K562 (cell line): ENCODE measurements around the gene MRI1. TPM values are rescaled to one million over a fixed set of nuclear protein-coding genes. Genes with fewer than 3 reads are reported as not detected.
A peak's percentile ranks its signal among the peaks of the same experiment; 100 is the strongest.

Source experiments
- EGR1 ChIP-seq: fragments of 450-650 bp; conservative IDR thresholded peaks from 2 replicates; pipeline ENCODE4 v1.6.1; 2017; ENCODE audit warnings: mild to moderate bottlenecking
- ETV1 ChIP-seq: fragments of 450-650 bp; conservative IDR thresholded peaks from 2 replicates; pipeline ENCODE4 v1.6.1; 2016; ENCODE audit warnings: missing genetic modification characterization, control low read depth, low read depth, missing compliant biosample characterization
- HDAC1 ChIP-seq, 2 experiments: fragments of 450-650 bp; IDR thresholded peaks; 2 replicates each; pipeline ENCODE4 v1.6.1; 2016 to 2017; ENCODE audit warnings: inconsistent platforms in 1 of 2, mild to moderate bottlenecking in 1 of 2, moderate library complexity in 1 of 2
- MTA3 ChIP-seq: fragments of 450-650 bp; formaldehyde crosslinking; IDR thresholded peaks from 2 replicates; pipeline ENCODE4 v1.6.1; 2017; ENCODE audit warnings: mild to moderate bottlenecking, borderline replicate concordance
- NFYB ChIP-seq: IDR thresholded peaks from 2 replicates; pipeline ENCODE4 v1.6.1; 2011; ENCODE audit warnings: mild to moderate bottlenecking, moderate library complexity; ENCODE audit not compliant: insufficient read length; ENCODE audit errors: extremely low read depth
- RB1 ChIP-seq: fragments of 450-650 bp; IDR thresholded peaks from 2 replicates; pipeline ENCODE4 v1.6.1; 2017; ENCODE audit warnings: low read depth, mild to moderate bottlenecking
- SMARCE1 ChIP-seq: fragments of 450-650 bp; IDR thresholded peaks from 2 replicates; pipeline ENCODE4 v1.7.1; 2016; ENCODE audit warnings: mild to moderate bottlenecking
- SNIP1 ChIP-seq: fragments of 450-650 bp; IDR thresholded peaks from 2 replicates; pipeline ENCODE4 v1.7.1; 2017; ENCODE audit warnings: low read depth, mild to moderate bottlenecking
- YY1 ChIP-seq, 3 experiments: IDR thresholded peaks; 2 replicates each; pipeline ENCODE4 v1.6.1; 2011; ENCODE audit warnings: low read length in 2 of 3, mild to moderate bottlenecking in 2 of 3, moderate library complexity in 2 of 3, borderline replicate concordance in 1 of 3, control low read depth in 1 of 3, low read depth in 1 of 3; ENCODE audit not compliant: insufficient read depth in 3 of 3, insufficient replicate concordance in 2 of 3, control insufficient read depth in 1 of 3, insufficient read length in 1 of 3; ENCODE audit errors: extremely low read depth in 1 of 3
- ZBTB7A ChIP-seq: IDR thresholded peaks from 2 replicates; pipeline ENCODE4 v1.6.1; 2011; ENCODE audit warnings: low read depth, mild to moderate bottlenecking, low read length, moderate library complexity, borderline replicate concordance; ENCODE audit not compliant: control insufficient read depth
- ZC3H11A ChIP-seq: IDR thresholded peaks from 2 replicates; pipeline ENCODE4 v1.6.1; 2012; ENCODE audit warnings: low read depth, low read length, improper control_type of control experiment
- ZNF699 ChIP-seq: fragments of 250-450 bp; sonication (Bioruptor Pico); IDR thresholded peaks from 2 replicates; pipeline ENCODE4 v1.8.0; 2021; ENCODE audit warnings: mild to moderate bottlenecking, moderate library complexity; ENCODE audit not compliant: insufficient replicate concordance
- polyA plus RNA-seq, 8 experiments: library from polyadenylated mRNA; depleted of rRNA in 4 of 8; stranded (reverse) in 5 of 8; unstranded in 3 of 8; fragments of >200 nt; fragmentation: Nextera tagmentation in 2 of 8; fragmentation: Illumina TruSeq in 1 of 8; extraction: Ambion mirVana in 2 of 8; extraction: Trizol in 1 of 8; gene quantifications; 2 replicates each; pipeline versions ENCODE4 v1.2.1 to v1.2.3, GENCODE V29; 2011 to 2014; ENCODE audit warnings: inconsistent platforms in 1 of 8, missing spikeins in 1 of 8
- total RNA-seq, 7 experiments: library from RNA; depleted of rRNA in 6 of 7; stranded (reverse); fragments of >200 nt in 6 of 7; fragmentation: Illumina TruSeq in 2 of 7; extraction: Trizol in 2 of 7; gene quantifications; 2 replicates each; pipeline versions ENCODE4 v1.2.1 to v1.2.3, GENCODE V29; 2011 to 2021; ENCODE audit warnings: low replicate concordance in 1 of 7
- TF ChIP-seq, protein P1 (sequence below), 2 experiments: IDR thresholded peaks; 2 replicates each; pipeline ENCODE4 v1.6.1; 2011; ENCODE audit warnings: borderline replicate concordance in 1 of 2, control low read depth in 1 of 2, low read depth in 1 of 2, low read length in 1 of 2, mild to moderate bottlenecking in 1 of 2, mixed read lengths in 1 of 2, moderate library complexity in 1 of 2; ENCODE audit not compliant: insufficient read depth in 1 of 2, insufficient read length in 1 of 2, poor library complexity in 1 of 2, severe bottlenecking in 1 of 2; ENCODE audit errors: extremely low read depth in 1 of 2
- TF ChIP-seq, protein P2 (sequence below), 2 experiments: fragments of 450-650 bp in 1 of 2; sonication (generic) in 1 of 2; formaldehyde crosslinking in 1 of 2; IDR thresholded peaks; 2 replicates each; pipeline versions ENCODE4 v1.7.1 to v1.9.0; 2016 to 2022; ENCODE audit warnings: inconsistent platforms in 1 of 2, mild to moderate bottlenecking in 1 of 2, missing genetic modification reagents in 1 of 2

The MRI1 gene
- total and polyA plus RNA-seq, 9 of the 15 experiments (the other 6 are each of a cell fraction or from before 2014, with no cell fraction given) = 5.5 to 57.4 (median 28.2) TPM

DNA sequence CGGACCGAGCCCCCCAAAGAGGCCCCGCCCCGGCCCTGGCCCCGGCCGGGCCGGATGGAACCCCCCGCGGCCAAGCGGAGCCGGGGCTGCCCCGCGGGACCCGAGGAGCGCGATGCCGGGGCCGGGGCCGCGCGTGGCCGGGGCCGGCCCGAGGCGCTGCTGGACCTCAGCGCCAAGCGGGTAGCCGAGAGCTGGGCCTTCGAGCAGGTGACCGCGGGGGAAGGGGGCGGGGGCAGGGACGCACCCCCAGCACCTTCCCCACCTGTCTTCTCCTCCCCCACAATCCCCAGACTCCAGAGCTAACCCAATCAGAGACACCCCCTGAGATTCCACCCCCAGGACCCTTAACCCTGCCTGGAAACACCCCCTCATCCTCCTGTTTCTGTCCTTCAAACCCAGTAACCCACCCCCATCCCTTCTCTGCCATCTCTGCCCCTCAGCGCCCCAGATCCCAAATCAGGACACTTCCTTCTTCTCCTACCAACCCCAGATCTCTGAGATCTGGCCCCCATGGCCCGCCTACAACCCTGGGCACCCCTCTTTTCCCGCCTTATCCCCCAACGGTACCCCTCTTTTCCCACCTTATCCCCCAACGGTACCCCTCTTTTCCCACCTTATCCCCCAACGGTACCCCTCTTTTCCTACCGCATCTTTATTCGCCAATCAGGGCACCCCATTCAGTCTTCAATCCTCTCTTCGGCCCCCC lies 31.4 kb downstream of the MRI1 start (continued):
- TF ChIP-seq ZBTB7A (peak; percentile 78; the same call in 1 of the 2 replicates), NFYB (peak; percentile 4), ZNF699 (CRISPR knock-in tag) (no peak), ZC3H11A (no peak), MTA3 (no peak), SNIP1 (no peak), RB1 (peak; percentile 73; the same call in 1 of the 2 replicates), EGR1 (peak; percentile 47), ETV1 (no peak), YY1 (IDR thresholded peaks at IDR 0.05; ENCODE audit: borderline replicate concordance in 1 of 3, control insufficient read depth in 1 of 3, extremely low read depth in 1 of 3, insufficient read depth in 3 of 3, insufficient read length in 1 of 3, insufficient replicate concordance in 2 of 3, low read depth in 1 of 3, low read length in 2 of 3) (peak in 1 of 3 experiments; percentile 6), SMARCE1 (0 out of 2 replicates have a peak, but pooled peaks have one; percentile 16), HDAC1 (IDR thresholded peaks at IDR 0.05) (peak in 1 of 2 experiments; percentile 43; a peak in 1 of 4 replicates)
- TF ChIP-seq, protein P1, sequence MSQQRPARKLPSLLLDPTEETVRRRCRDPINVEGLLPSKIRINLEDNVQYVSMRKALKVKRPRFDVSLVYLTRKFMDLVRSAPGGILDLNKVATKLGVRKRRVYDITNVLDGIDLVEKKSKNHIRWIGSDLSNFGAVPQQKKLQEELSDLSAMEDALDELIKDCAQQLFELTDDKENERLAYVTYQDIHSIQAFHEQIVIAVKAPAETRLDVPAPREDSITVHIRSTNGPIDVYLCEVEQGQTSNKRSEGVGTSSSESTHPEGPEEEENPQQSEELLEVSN (IDR thresholded peaks at IDR 0.05; ENCODE audit: borderline replicate concordance in 1 of 2, extremely low read depth in 1 of 2, insufficient read depth in 1 of 2, insufficient read length in 1 of 2, low read depth in 1 of 2, low read length in 1 of 2, poor library complexity in 1 of 2, severe bottlenecking in 1 of 2) = peak in 1 of 2 experiments; percentile 70
- TF ChIP-seq, protein P2, sequence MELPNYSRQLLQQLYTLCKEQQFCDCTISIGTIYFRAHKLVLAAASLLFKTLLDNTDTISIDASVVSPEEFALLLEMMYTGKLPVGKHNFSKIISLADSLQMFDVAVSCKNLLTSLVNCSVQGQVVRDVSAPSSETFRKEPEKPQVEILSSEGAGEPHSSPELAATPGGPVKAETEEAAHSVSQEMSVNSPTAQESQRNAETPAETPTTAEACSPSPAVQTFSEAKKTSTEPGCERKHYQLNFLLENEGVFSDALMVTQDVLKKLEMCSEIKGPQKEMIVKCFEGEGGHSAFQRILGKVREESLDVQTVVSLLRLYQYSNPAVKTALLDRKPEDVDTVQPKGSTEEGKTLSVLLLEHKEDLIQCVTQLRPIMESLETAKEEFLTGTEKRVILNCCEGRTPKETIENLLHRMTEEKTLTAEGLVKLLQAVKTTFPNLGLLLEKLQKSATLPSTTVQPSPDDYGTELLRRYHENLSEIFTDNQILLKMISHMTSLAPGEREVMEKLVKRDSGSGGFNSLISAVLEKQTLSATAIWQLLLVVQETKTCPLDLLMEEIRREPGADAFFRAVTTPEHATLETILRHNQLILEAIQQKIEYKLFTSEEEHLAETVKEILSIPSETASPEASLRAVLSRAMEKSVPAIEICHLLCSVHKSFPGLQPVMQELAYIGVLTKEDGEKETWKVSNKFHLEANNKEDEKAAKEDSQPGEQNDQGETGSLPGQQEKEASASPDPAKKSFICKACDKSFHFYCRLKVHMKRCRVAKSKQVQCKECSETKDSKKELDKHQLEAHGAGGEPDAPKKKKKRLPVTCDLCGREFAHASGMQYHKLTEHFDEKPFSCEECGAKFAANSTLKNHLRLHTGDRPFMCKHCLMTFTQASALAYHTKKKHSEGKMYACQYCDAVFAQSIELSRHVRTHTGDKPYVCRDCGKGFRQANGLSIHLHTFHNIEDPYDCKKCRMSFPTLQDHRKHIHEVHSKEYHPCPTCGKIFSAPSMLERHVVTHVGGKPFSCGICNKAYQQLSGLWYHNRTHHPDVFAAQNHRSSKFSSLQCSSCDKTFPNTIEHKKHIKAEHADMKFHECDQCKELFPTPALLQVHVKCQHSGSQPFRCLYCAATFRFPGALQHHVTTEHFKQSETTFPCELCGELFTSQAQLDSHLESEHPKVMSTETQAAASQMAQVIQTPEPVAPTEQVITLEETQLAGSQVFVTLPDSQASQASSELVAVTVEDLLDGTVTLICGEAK (IDR thresholded peaks at IDR 0.05) = peak; percentile 40; the same call in 1 of the 2 replicates
- TF ChIP-seq, protein P2 (CRISPR knock-in tag; IDR thresholded peaks at IDR 0.05) = no peak
